Testis (tissue), 3 donors: ENCODE data around the gene SLC18A2. TPM values are rescaled to one million over a fixed set of nuclear protein-coding genes. Genes with fewer than 3 reads are reported as not detected.
"Not testable (repeated sequence)": the region's sequence is repeated elsewhere in the genome, so short reads cannot be mapped to it uniquely, and the experiment has no call there.

ENCODE experiments used
- DNase-seq: peaks from one replicate; pipeline ENCODE4 v3.0.0-alpha.2; 2019
- H3K27ac ChIP-seq, 2 donors: fragments of 200-600 bp; sonication (generic); one replicate each; pipeline ENCODE4 v1.5.1; 2019
- H3K27me3 ChIP-seq: fragments of 200-600 bp; sonication (generic); one replicate; pipeline ENCODE4 v1.5.1; 2019
- H3K36me3 ChIP-seq: fragments of 200-600 bp; sonication (generic); one replicate; pipeline ENCODE4 v1.5.1; 2017; ENCODE audit warnings: low read depth; ENCODE audit errors: missing control alignments
- H3K4me1 ChIP-seq: fragments of 200-600 bp; sonication (generic); one replicate; pipeline ENCODE4 v1.5.1; 2019
- H3K4me3 ChIP-seq, 2 donors: fragments of 200-600 bp; sonication (generic); one replicate each; pipeline ENCODE4 v1.5.1; 2017 to 2019
- H3K9me3 ChIP-seq: fragments of 200-600 bp; sonication (generic); one replicate; pipeline ENCODE4 v1.5.1; 2017
- POLR2A ChIP-seq: fragments of 450-650 bp; IDR thresholded peaks from one replicate; pipeline ENCODE4 v1.6.1; 2017; ENCODE audit warnings: antibody characterized with exemption, mild to moderate bottlenecking, moderate library complexity
- WGBS, 2 donors: methylation state at CpG; one replicate each; pipeline ENCODE4 v1.1.5; 2018; 5-methylcytosine and 5-hydroxymethylcytosine counted together
- intact Hi-C: fragments of 100-400 bp; cut with DNase I; formaldehyde crosslinking; loops from one replicate; pipeline ENCODE4 v1.15.1; 2023; ENCODE audit warnings: low total_unique reads
- polyA plus RNA-seq: library from polyadenylated mRNA; stranded (reverse); fragments of 350-450 nt; fragmentation: Illumina TruSeq; extraction: RNeasy Lipid Tissue Mini Kit (QIAGEN cat#74804); gene quantifications from one replicate; pipeline ENCODE4 v1.2.3, GENCODE V29; 2014; ENCODE audit warnings: low read depth, low replicate concordance; ENCODE audit not compliant: insufficient read depth
- total RNA-seq, 2 donors: library from RNA; depleted of rRNA; stranded (reverse); fragments of >200 nt; gene quantifications; one replicate each; pipeline ENCODE4 v1.2.3, GENCODE V29; 2016
- TF ChIP-seq, protein P1 (sequence below), 3 experiments: fragments of 450-650 bp in 2 of 3; fragments of 200-600 bp in 1 of 3; sonication (generic) in 1 of 3; IDR thresholded peaks; one replicate each; pipeline ENCODE4 v1.5.1; 2016 to 2019; ENCODE audit warnings: antibody characterized with exemption in 3 of 3, mild to moderate bottlenecking in 2 of 3, moderate library complexity in 1 of 3

Gene SLC18A2
- total and polyA plus RNA-seq, 3 donors from 2014 or later, result 1.9 to 2.4 (median 2.0) TPM

DNA sequence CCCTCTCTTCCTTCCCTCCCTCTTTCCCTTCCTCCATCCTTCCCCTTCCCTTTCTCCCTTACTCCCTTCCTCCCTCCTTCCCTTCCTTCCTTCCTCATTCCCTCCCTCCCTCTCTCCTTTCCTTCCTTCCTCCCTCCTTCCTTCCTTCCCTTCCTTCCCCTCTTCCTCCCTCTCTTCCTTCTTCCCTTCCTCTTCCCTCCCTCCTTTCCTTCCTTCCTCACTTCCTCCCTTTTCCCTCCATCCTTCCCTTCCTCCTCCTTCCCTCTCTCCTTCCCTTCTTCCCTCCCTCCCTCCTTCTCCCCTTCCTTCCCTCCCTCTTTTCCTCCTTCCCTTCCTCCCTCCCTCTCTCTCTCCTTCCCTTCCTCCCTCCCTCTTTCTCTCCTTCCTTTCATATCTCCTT is 12.7 kb upstream of the SLC18A2 start:
- intact Hi-C loops, result loop anchor here (10.0 kb wide), 1 partner anchor 87 kb away; no protein-coding TSS in a partner anchor
- TF ChIP-seq, protein P1, sequence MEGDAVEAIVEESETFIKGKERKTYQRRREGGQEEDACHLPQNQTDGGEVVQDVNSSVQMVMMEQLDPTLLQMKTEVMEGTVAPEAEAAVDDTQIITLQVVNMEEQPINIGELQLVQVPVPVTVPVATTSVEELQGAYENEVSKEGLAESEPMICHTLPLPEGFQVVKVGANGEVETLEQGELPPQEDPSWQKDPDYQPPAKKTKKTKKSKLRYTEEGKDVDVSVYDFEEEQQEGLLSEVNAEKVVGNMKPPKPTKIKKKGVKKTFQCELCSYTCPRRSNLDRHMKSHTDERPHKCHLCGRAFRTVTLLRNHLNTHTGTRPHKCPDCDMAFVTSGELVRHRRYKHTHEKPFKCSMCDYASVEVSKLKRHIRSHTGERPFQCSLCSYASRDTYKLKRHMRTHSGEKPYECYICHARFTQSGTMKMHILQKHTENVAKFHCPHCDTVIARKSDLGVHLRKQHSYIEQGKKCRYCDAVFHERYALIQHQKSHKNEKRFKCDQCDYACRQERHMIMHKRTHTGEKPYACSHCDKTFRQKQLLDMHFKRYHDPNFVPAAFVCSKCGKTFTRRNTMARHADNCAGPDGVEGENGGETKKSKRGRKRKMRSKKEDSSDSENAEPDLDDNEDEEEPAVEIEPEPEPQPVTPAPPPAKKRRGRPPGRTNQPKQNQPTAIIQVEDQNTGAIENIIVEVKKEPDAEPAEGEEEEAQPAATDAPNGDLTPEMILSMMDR (IDR thresholded peaks at IDR 0.05), result no peak
- TF ChIP-seq POLR2A, result no peak
- DNase-seq, result no peak
- Histone ChIP-seq H3K4me3 (no peak overlapping the region), H3K27me3 (no peaks in the 10 kb centered on the region), H3K4me1 (no peaks in the 10 kb centered on the region), H3K27ac (no peak overlapping the region), H3K9me3 (no peaks in the 10 kb centered on the region), H3K36me3 (no peaks in the 10 kb centered on the region)

DNA sequence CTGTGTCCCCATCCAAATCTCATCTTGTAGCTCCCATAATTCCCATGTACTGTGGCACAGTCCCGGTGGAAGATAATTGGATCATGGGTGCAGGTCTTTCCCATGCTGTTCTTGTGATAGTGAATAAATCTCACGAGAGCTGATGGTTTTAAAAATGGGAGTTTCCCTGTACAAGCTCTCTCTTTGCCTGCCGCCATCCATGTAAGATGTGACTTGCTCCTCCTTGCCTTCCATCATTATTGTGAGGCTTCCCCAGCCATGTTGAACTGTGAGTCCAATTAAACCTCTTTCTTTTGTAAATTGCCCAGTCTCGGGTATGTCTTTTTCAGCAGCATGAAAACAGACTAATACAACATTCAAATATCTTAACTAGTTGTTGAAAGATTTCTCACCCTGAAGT is 10.8 kb upstream of the SLC18A2 start:
- DNase-seq, H3K4me1 ChIP-seq, H3K9me3 ChIP-seq, H3K27ac ChIP-seq, intact Hi-C loops, H3K36me3 ChIP-seq, H3K27me3 ChIP-seq, H3K4me3 ChIP-seq: not testable (repeated sequence)
- WGBS, 2 donors, result 92 to 93% methylated on average over 4 of the region's 4 CpGs

DNA sequence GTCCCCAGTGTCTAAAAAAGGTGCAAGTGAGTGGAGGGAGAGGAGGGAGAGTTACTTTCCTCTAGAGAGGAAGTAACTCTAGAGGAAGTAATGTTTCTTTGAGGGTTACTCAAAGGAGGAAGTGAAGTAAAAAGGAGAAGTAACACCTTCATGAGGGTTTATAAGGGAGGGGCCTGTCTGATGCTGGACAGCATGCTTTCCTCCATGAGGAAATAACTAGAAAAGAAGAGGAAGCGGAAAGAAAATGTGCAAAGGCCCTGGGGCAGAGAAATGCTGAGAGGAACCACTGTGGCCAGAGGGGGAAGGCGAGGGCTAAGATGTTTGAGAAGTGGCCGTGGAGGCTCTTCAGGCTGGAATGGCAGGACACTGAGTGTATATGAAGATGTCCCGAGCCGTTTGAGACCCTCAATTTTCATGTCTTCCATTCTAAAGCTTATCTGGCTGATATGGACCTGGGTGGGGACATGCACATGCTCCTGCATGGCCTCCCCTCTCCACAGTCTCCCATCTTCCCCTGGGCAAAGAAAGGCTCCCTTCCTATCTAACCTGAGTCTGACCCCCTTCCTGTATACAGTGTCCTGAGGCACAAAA is 3.4 kb upstream of the SLC18A2 start:
- no peak overlapping the region for H3K4me3 ChIP-seq
- no peak for DNase-seq
- no peaks in the 10 kb centered on the region for H3K4me1 ChIP-seq
- intact Hi-C loops, result no loop called here
- H3K36me3 ChIP-seq, result no peaks in the 10 kb centered on the region
- TF ChIP-seq, protein P1 (IDR thresholded peaks at IDR 0.05), result no peak
- TF ChIP-seq POLR2A, result no peak
- no peak overlapping the region for H3K27ac ChIP-seq
- H3K27me3 ChIP-seq, result no peaks in the 10 kb centered on the region
- WGBS, 2 donors, result 89 to 95% methylated on average over 5 of the region's 5 CpGs
- no peaks in the 10 kb centered on the region for H3K9me3 ChIP-seq

DNA sequence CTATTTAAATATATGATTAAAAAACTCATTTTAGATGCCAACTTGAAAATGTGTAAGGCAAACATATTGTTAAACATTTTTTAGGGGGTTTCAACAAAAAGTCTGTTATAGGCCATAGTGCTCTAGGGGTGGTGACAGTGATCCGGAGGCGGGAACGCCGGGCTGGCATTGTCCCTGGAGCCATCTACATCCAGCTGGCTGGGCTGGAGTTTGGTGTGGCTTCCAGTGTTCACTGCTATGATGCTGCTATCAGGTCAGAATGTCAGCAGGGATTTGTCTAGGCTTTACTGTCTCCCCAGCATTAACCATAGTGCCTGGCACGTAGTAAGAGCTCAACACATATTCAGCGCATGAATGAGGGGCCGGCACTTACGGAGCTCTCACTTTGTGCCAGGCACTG is 1.9 kb upstream of the SLC18A2 start:
- no peak overlapping the region for H3K4me3 ChIP-seq
- intact Hi-C loops, result no loop called here
- no peak for DNase-seq
- H3K36me3 ChIP-seq, result no peaks in the 10 kb centered on the region
- H3K9me3 ChIP-seq, result no peaks in the 10 kb centered on the region
- 87 to 94% methylated on average over 8 of the region's 8 CpGs for WGBS, 2 donors
- H3K4me1 ChIP-seq, result no peaks in the 10 kb centered on the region
- H3K27me3 ChIP-seq, result no peaks in the 10 kb centered on the region
- TF ChIP-seq POLR2A, result no peak
- TF ChIP-seq, protein P1 (IDR thresholded peaks at IDR 0.05), result no peak
- no peak overlapping the region for H3K27ac ChIP-seq

DNA sequence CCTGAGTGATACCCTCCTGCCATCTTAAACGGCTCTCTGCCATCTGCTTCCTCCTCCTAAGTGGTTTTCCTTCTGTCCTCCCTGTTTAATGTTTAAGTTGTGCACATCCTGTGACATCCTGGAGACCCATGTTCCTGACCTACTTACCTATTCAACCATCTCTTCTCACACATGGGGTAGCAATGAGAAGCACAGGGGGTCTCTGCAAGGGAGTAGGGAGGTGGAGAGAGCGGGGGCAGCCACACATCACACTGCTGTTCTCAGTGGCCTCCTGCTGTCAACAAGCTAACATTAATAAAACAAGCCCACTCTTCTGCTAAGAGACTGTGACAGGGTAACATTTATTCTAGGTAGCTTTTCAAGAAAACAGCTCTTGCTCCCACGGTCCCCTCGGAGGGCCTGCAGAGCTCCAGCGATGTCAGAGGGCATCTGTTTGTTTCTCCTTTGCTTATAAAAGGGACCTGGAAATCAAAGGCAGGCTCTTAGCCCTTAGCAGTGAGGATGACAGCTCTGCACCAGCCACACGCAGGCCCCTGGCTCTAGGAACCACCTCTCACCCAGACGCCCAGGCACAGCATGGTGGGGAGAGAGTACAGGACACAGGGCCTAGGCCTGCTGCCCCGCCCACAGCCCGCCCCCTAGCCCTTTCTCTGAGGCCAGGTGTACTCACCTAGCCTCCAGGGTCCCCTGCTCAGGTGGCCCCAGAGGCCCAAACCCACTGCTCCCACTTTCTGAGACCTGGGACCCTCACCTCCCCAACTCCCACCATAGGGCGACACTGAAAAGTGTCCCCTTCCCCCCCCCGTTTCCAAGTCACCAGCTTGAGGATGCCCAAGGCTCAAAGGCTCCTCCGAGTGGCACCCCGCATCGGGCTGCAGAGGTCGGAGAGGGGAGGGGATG is 943 bp upstream of the SLC18A2 start:
- no peak for TF ChIP-seq POLR2A
- TF ChIP-seq, protein P1 (IDR thresholded peaks at IDR 0.05), result no peak
- 43 to 51% methylated on average over 5 to 13 of the region's 15 CpGs for WGBS, 2 donors
- H3K9me3 ChIP-seq, result no peaks in the 10 kb centered on the region
- DNase-seq, result no peak
- intact Hi-C loops, result no loop called here
- no peaks in the 10 kb centered on the region for H3K4me1 ChIP-seq
- no peaks in the 10 kb centered on the region for H3K27me3 ChIP-seq
- H3K36me3 ChIP-seq, result no peaks in the 10 kb centered on the region
- H3K4me3 ChIP-seq, result no peak overlapping the region
- H3K27ac ChIP-seq, result no peak overlapping the region
